Neural cell (in vitro differentiated cells): ENCODE results near the gene ITGB2. TPM values are rescaled to one million over a fixed set of nuclear protein-coding genes. Genes with fewer than 3 reads are reported as not detected.

ENCODE experiments used
- H2AFZ ChIP-seq: fragments of 200-600, 300-800 bp; sonication (generic), shearing (Covaris generic); 2 replicates; pipeline ENCODE4 v1.6.0; 2014; ENCODE audit warnings: low read depth, mild to moderate bottlenecking, antibody characterized with exemption, low read length, moderate library complexity
- H3F3A ChIP-seq: fragments of 200-600 bp; shearing (Covaris generic); 2 replicates; pipeline ENCODE4 v1.6.1; 2016; ENCODE audit warnings: mild to moderate bottlenecking, moderate library complexity, mixed read lengths, antibody characterized with exemption, low read length; ENCODE audit not compliant: insufficient read depth, poor library complexity, severe bottlenecking
- H3K27ac ChIP-seq: fragments of 200-600, 300-800 bp; sonication (generic), shearing (Covaris generic); 2 replicates; pipeline ENCODE4 v1.5.1; 2014; ENCODE audit warnings: mild to moderate bottlenecking, low read length, moderate library complexity
- H3K27me3 ChIP-seq: fragments of 300-800, 200-600 bp; sonication (generic), shearing (Covaris generic); 2 replicates; pipeline ENCODE4 v1.6.0; 2014; ENCODE audit warnings: mild to moderate bottlenecking, low read depth, low read length, moderate library complexity; ENCODE audit not compliant: insufficient read depth
- H3K36me3 ChIP-seq: fragments of 300-800, 200-600 bp; sonication (generic), shearing (Covaris generic); 2 replicates; pipeline ENCODE4 v1.5.1; 2014; ENCODE audit warnings: mild to moderate bottlenecking, antibody characterized with exemption, low read length, moderate library complexity; ENCODE audit not compliant: insufficient read depth
- H3K4me2 ChIP-seq: fragments of 300-800, 200-600 bp; sonication (generic), shearing (Covaris generic); 2 replicates; pipeline ENCODE4 v1.6.0; 2014; ENCODE audit warnings: mild to moderate bottlenecking, low read length
- H3K4me3 ChIP-seq: fragments of 300-800, 200-600 bp; sonication (generic), shearing (Covaris generic); 2 replicates; pipeline ENCODE4 v1.5.1; 2014; ENCODE audit warnings: mild to moderate bottlenecking, low read length, moderate library complexity
- H3K79me2 ChIP-seq: fragments of 200-600 bp; shearing (Covaris generic); replicated peaks from 2 replicates; pipeline ENCODE4 v1.6.0; 2014; ENCODE audit warnings: mild to moderate bottlenecking, low read length, moderate library complexity; ENCODE audit not compliant: insufficient read depth
- H3K9ac ChIP-seq: fragments of 300-800, 200-600 bp; sonication (generic), shearing (Covaris generic); 2 replicates; pipeline ENCODE4 v1.6.1; 2016; ENCODE audit warnings: mild to moderate bottlenecking, low read length, mixed read lengths
- H3K9me2 ChIP-seq: fragments of 200-600 bp; shearing (Covaris generic); 2 replicates; pipeline ENCODE4 v1.6.1; 2016; ENCODE audit warnings: mild to moderate bottlenecking, low read length, mixed read lengths; ENCODE audit not compliant: insufficient read depth
- H3K9me3 ChIP-seq: fragments of 200-600, 300-800 bp; sonication (generic), shearing (Covaris generic); 2 replicates; pipeline ENCODE4 v1.6.1; 2016; ENCODE audit warnings: mild to moderate bottlenecking, mixed run types, low read length, moderate library complexity, mixed read lengths
- H4K20me1 ChIP-seq: fragments of 200-600 bp; shearing (Covaris generic); 2 replicates; pipeline ENCODE4 v1.6.1; 2016; ENCODE audit warnings: mild to moderate bottlenecking, mixed run types; ENCODE audit not compliant: insufficient read depth
- CTCF ChIP-seq: fragments of 450-650 bp; IDR thresholded peaks from 2 replicates; pipeline ENCODE4 v1.5.1; 2014; ENCODE audit warnings: antibody characterized with exemption, mild to moderate bottlenecking, moderate library complexity; ENCODE audit not compliant: poor library complexity, severe bottlenecking
- EP300 ChIP-seq: fragments of 450-650 bp; conservative IDR thresholded peaks from 2 replicates; pipeline ENCODE4 v1.6.1; 2014; ENCODE audit warnings: antibody characterized with exemption, mild to moderate bottlenecking, moderate library complexity; ENCODE audit not compliant: poor library complexity, severe bottlenecking
- EZH2 ChIP-seq: fragments of 200-600, 300-800 bp; shearing (Covaris generic), sonication (generic); IDR thresholded peaks from 2 replicates; pipeline ENCODE4 v1.6.1; 2014; ENCODE audit warnings: antibody characterized with exemption, low read length, borderline replicate concordance, mild to moderate bottlenecking; ENCODE audit not compliant: insufficient read depth, poor library complexity, severe bottlenecking
- MXI1 ChIP-seq: fragments of 450-650 bp; conservative IDR thresholded peaks from 2 replicates; pipeline ENCODE4 v1.6.1; 2014; ENCODE audit warnings: antibody characterized with exemption, mild to moderate bottlenecking; ENCODE audit not compliant: poor library complexity, severe bottlenecking
- POLR2AphosphoS5 ChIP-seq: IDR thresholded peaks from 2 replicates; pipeline ENCODE4 v1.6.1; 2012
- RAD21 ChIP-seq: fragments of 450-650 bp; conservative IDR thresholded peaks from 2 replicates; pipeline ENCODE4 v1.6.1; 2014; ENCODE audit warnings: antibody characterized with exemption, mild to moderate bottlenecking, moderate library complexity
- REST ChIP-seq: IDR thresholded peaks from 2 replicates; pipeline ENCODE4 v1.6.1; 2012; ENCODE audit warnings: borderline replicate concordance
- SMC3 ChIP-seq: fragments of 450-650 bp; conservative IDR thresholded peaks from 2 replicates; pipeline ENCODE4 v1.6.1; 2014; ENCODE audit warnings: antibody characterized with exemption, mild to moderate bottlenecking, moderate library complexity; ENCODE audit not compliant: poor library complexity
- TAF1 ChIP-seq: IDR thresholded peaks from 2 replicates; pipeline ENCODE4 v1.6.1; 2012; ENCODE audit warnings: low read depth
- polyA plus RNA-seq: library from polyadenylated mRNA; depleted of rRNA; stranded (reverse); fragments of >200 nt; gene quantifications from 2 replicates; pipeline ENCODE4 v1.2.3, GENCODE V29; 2014

Gene ITGB2
- polyA plus RNA-seq, 1 donor from 2014 or later: not detected

GRCh38 chr21:44911068-44911383 lies 9.7 kb downstream of the ITGB2 start:
- H2AFZ ChIP-seq: no peak overlapping the region
- no peaks in the 10 kb centered on the region for H3K36me3 ChIP-seq
- no peaks in the 10 kb centered on the region for H3K27me3 ChIP-seq
- TF ChIP-seq TAF1: no peak
- TF ChIP-seq POLR2AphosphoS5: no peak
- TF ChIP-seq EZH2: no peak
- TF ChIP-seq CTCF: no peak
- TF ChIP-seq REST: no peak
- no peak for TF ChIP-seq EP300
- TF ChIP-seq MXI1: no peak
- no peak for TF ChIP-seq SMC3
- no peak for TF ChIP-seq RAD21
- no peaks in the 10 kb centered on the region for H3K79me2 ChIP-seq
- H4K20me1 ChIP-seq: no peaks in the 10 kb centered on the region
- H3K27ac ChIP-seq: no peak overlapping the region
- H3K9me2 ChIP-seq: no peaks in the 10 kb centered on the region
- no peak overlapping the region for H3K9ac ChIP-seq
- no peak overlapping the region for H3K4me3 ChIP-seq
- no peaks in the 10 kb centered on the region for H3K9me3 ChIP-seq
- no peak overlapping the region for H3K4me2 ChIP-seq
- no peaks in the 10 kb centered on the region for H3F3A ChIP-seq

- Histone ChIP-seq H3F3A (no peaks in the 10 kb centered on the region), H4K20me1 (no peaks in the 10 kb centered on the region), H2AFZ (no peak overlapping the region), H3K36me3 (no peaks in the 10 kb centered on the region), H3K27me3 (no peaks in the 10 kb centered on the region), H3K9me2 (no peaks in the 10 kb centered on the region), H3K79me2 (no peaks in the 10 kb centered on the region), H3K9me3 (no peaks in the 10 kb centered on the region), H3K27ac (no peak overlapping the region), H3K4me3 (no peak overlapping the region), H3K9ac (no peak overlapping the region), H3K4me2 (no peak overlapping the region)
- TF ChIP-seq EP300 (no peak), MXI1 (no peak), REST (no peak), RAD21 (no peak), EZH2 (no peak), CTCF (no peak), TAF1 (no peak)
Observed at GRCh38 chr21:44910229-44911067, 10.3 kb downstream of the ITGB2 start.
